ENCODE data around the gene PIGK. TPM values are rescaled to one million over a fixed set of nuclear protein-coding genes. Genes with fewer than 3 reads are reported as not detected.

Gene PIGK
- total RNA-seq, 2 donors from 2014 or later, result 10.3 to 20.6 TPM

GRCh38 chr1:77051425-77051824, 167.8 kb downstream of the PIGK start:
- Mint-ChIP-seq H3K27me3 (peaks cover 4% of the 10 kb centered on the region), H3K4me3 (no peak overlapping the region), H3K27ac (no peak overlapping the region), H3K4me1 (peaks cover 12% of the 10 kb centered on the region), H3K9me3 (peaks cover 3% of the 10 kb centered on the region), H3K36me3 (ENCODE audit: low read depth) (no peaks in the 10 kb centered on the region)
- no peak for ATAC-seq (replicated peaks)

GRCh38 chr1:77048615-77049005, 170.6 kb downstream of the PIGK start:
- no peak overlapping the region for H3K4me3 Mint-ChIP-seq

GRCh38 chr1:77047978-77048614, 171.1 kb downstream of the PIGK start:
- ATAC-seq (replicated peaks), result peak; percentile 31

More at GRCh38 chr1:77048615-77049005, 170.6 kb downstream of the PIGK start:
- H3K9me3 Mint-ChIP-seq, result peaks cover 3% of the 10 kb centered on the region
- H3K36me3 Mint-ChIP-seq (ENCODE audit: low read depth), result no peaks in the 10 kb centered on the region
- peaks cover 12% of the 10 kb centered on the region for H3K4me1 Mint-ChIP-seq
- H3K27me3 Mint-ChIP-seq, result peaks cover 4% of the 10 kb centered on the region
- ATAC-seq (replicated peaks), result no peak
- no peak overlapping the region for H3K27ac Mint-ChIP-seq

GRCh38 chr1:77047575-77047974, 171.7 kb downstream of the PIGK start:
- Mint-ChIP-seq H3K27me3 (peaks cover 4% of the 10 kb centered on the region), H3K27ac (no peak overlapping the region), H3K9me3 (peaks cover 3% of the 10 kb centered on the region), H3K4me3 (peak overlapping the region; percentile 34), H3K4me1 (peaks cover 12% of the 10 kb centered on the region), H3K36me3 (ENCODE audit: low read depth) (no peaks in the 10 kb centered on the region)
- no peak for ATAC-seq (replicated peaks)

More at GRCh38 chr1:77047978-77048614, 171.1 kb downstream of the PIGK start:
- H3K9me3 Mint-ChIP-seq, result peaks cover 3% of the 10 kb centered on the region
- H3K36me3 Mint-ChIP-seq (ENCODE audit: low read depth), result no peaks in the 10 kb centered on the region
- peaks cover 4% of the 10 kb centered on the region for H3K27me3 Mint-ChIP-seq
- no peak overlapping the region for H3K27ac Mint-ChIP-seq
- peak overlapping the region; percentile 34 for H3K4me3 Mint-ChIP-seq
- H3K4me1 Mint-ChIP-seq, result peaks cover 12% of the 10 kb centered on the region

GRCh38 chr1:77044133-77044849, 174.9 kb downstream of the PIGK start:
- Mint-ChIP-seq H3K27ac (no peak overlapping the region), H3K4me3 (no peak overlapping the region), H3K27me3 (peaks cover 10% of the 10 kb centered on the region), H3K9me3 (peaks cover 5% of the 10 kb centered on the region), H3K36me3 (ENCODE audit: low read depth) (no peaks in the 10 kb centered on the region), H3K4me1 (peaks cover 12% of the 10 kb centered on the region)
- peak; percentile 16 for ATAC-seq (replicated peaks)

GRCh38 chr1:77040826-77041225, 178.4 kb downstream of the PIGK start:
- H3K27ac Mint-ChIP-seq, result no peak overlapping the region

GRCh38 chr1:77039739-77040138, 179.5 kb downstream of the PIGK start:
- Mint-ChIP-seq H3K9me3 (peaks cover 10% of the 10 kb centered on the region), H3K4me3 (no peak overlapping the region), H3K4me1 (no peaks in the 10 kb centered on the region), H3K27me3 (peaks cover 17% of the 10 kb centered on the region), H3K36me3 (ENCODE audit: low read depth) (no peaks in the 10 kb centered on the region), H3K27ac (no peak overlapping the region)
- no peak for ATAC-seq (replicated peaks)

More at GRCh38 chr1:77040826-77041225, 178.4 kb downstream of the PIGK start:
- no peaks in the 10 kb centered on the region for H3K36me3 Mint-ChIP-seq (ENCODE audit: low read depth)
- no peak overlapping the region for H3K4me3 Mint-ChIP-seq
- ATAC-seq (replicated peaks), result no peak
- no peaks in the 10 kb centered on the region for H3K4me1 Mint-ChIP-seq
- H3K27me3 Mint-ChIP-seq, result peaks cover 17% of the 10 kb centered on the region
- peaks cover 10% of the 10 kb centered on the region for H3K9me3 Mint-ChIP-seq

GRCh38 chr1:77039111-77039510, 180.1 kb downstream of the PIGK start:
- no peaks in the 10 kb centered on the region for H3K36me3 Mint-ChIP-seq (ENCODE audit: low read depth)
- H3K4me3 Mint-ChIP-seq, result no peak overlapping the region
- H3K4me1 Mint-ChIP-seq, result no peaks in the 10 kb centered on the region
- ATAC-seq (replicated peaks), result no peak
- H3K27ac Mint-ChIP-seq, result no peak overlapping the region
- H3K9me3 Mint-ChIP-seq, result peaks cover 10% of the 10 kb centered on the region
- H3K27me3 Mint-ChIP-seq, result peaks cover 17% of the 10 kb centered on the region

Other genes starting within 250 kb of the PIGK start
- not detected for gene AK5, start 62.6 kb upstream of the PIGK start, total RNA-seq